A673 (cell line): ENCODE data around the gene MGAT5B. TPM values are rescaled to one million over a fixed set of nuclear protein-coding genes. Genes with fewer than 3 reads are reported as not detected.

ENCODE experiments used
- BruUV-seq: library from RNA; stranded (reverse); fragments of 400-500 nt; replicated peaks from 2 replicates; lab custom pipeline; 2021; lab: Mats Ljungman, UMichigan
- CTCF ChIA-PET: fragments of 300-600 bp; sonication (Branson Sonifier 250); formaldehyde crosslinking; loops from one replicate; lab custom pipeline; 2022; ENCODE audit warnings: antibody characterized with exemption; lab: Charles Lee
- POLR2A ChIA-PET: fragments of 300-600 bp; sonication (Branson Sonifier 250); formaldehyde crosslinking; loops from one replicate; lab custom pipeline; 2022; ENCODE audit warnings: antibody characterized with exemption; ENCODE audit not compliant: low non-redundant PET; lab: Charles Lee
- DNase-seq: peaks from one replicate; pipeline ENCODE4 v3.0.0-alpha.2; 2015; ENCODE audit warnings: low spot score
- H3K27ac ChIP-seq: fragments of 200-600 bp; sonication (generic); 2 replicates; pipeline ENCODE4 v1.5.1; 2016; ENCODE audit warnings: mixed run types, low read depth, mild to moderate bottlenecking, mixed read lengths, antibody characterized with exemption, low read length; ENCODE audit not compliant: poor library complexity, severe bottlenecking
- H3K27me3 ChIP-seq: fragments of 200-600 bp; sonication (generic); replicated peaks from 2 replicates; pipeline ENCODE4 v1.6.1; 2017; ENCODE audit warnings: mixed run types, low read depth, mild to moderate bottlenecking, mixed read lengths, antibody characterized with exemption, low read length; ENCODE audit not compliant: insufficient read depth, poor library complexity
- H3K36me3 ChIP-seq: fragments of 200-600 bp; sonication (generic); 2 replicates; pipeline ENCODE4 v1.6.1; 2016; ENCODE audit warnings: mixed run types, mild to moderate bottlenecking, mixed read lengths, antibody characterized with exemption, low read length; ENCODE audit not compliant: insufficient read depth, poor library complexity, severe bottlenecking
- H3K4me1 ChIP-seq: fragments of 200-600 bp; sonication (generic); 2 replicates; pipeline ENCODE4 v1.6.1; 2017; ENCODE audit warnings: mixed run types, mild to moderate bottlenecking, mixed read lengths, antibody characterized with exemption, low read length; ENCODE audit not compliant: insufficient read depth, poor library complexity, severe bottlenecking
- H3K4me3 ChIP-seq: fragments of 200-600 bp; sonication (generic); 2 replicates; pipeline ENCODE4 v1.5.1; 2016; ENCODE audit warnings: low read depth, mixed run types, mild to moderate bottlenecking, mixed read lengths, low read length; ENCODE audit not compliant: poor library complexity, severe bottlenecking
- H3K9me3 ChIP-seq: fragments of 200-600 bp; sonication (generic); 2 replicates; pipeline ENCODE4 v1.6.1; 2016; ENCODE audit warnings: mixed run types, low read depth, mild to moderate bottlenecking, mixed read lengths, antibody characterized with exemption, low read length; ENCODE audit not compliant: poor library complexity, severe bottlenecking
- CTCF ChIP-seq: fragments of 300-800, 200-600 bp; sonication (generic); conservative IDR thresholded peaks from 2 replicates; pipeline ENCODE4 v1.5.1; 2017; ENCODE audit warnings: low read depth, mild to moderate bottlenecking, antibody characterized with exemption, low read length, moderate library complexity, mixed read lengths
- EZH2 ChIP-seq: fragments of 200-600 bp; sonication (generic); IDR thresholded peaks from 2 replicates; pipeline ENCODE4 v1.6.1; 2017; ENCODE audit warnings: borderline replicate concordance, low read depth, mild to moderate bottlenecking, mixed read lengths, antibody characterized with exemption, low read length; ENCODE audit not compliant: poor library complexity, severe bottlenecking
- intact Hi-C: fragments of 100-400 bp; cut with micrococcal nuclease; formaldehyde crosslinking; loops from one replicate; pipeline ENCODE4 v1.10.0; 2022; ENCODE audit not compliant: unreplicated experiment
- total RNA-seq: library from RNA; stranded (reverse); gene quantifications from 2 replicates; pipeline ENCODE4 v1.2.3, GENCODE V29; 2021

The MGAT5B gene
- total RNA-seq, 1 experiment from 2014 or later = 1.1 TPM

GRCh38 chr17:76833747-76834146 lies 34.5 kb upstream of the MGAT5B start:
- BruUV-seq = no TSS peak
- Histone ChIP-seq H3K4me3 (no peak overlapping the region), H3K36me3 (no peaks in the 10 kb centered on the region), H3K27ac (no peak overlapping the region), H3K27me3 (no peaks in the 10 kb centered on the region), H3K9me3 (no peaks in the 10 kb centered on the region), H3K4me1 (no peaks in the 10 kb centered on the region)
- intact Hi-C loops = no loop called here
- ChIA-PET CTCF (interaction anchor here (0.6 kb wide), 1 partner anchor 12 kb away, joined by 8 read pairs; no protein-coding TSS in a partner anchor), POLR2A (no interaction called here)
- no peak for TF ChIP-seq CTCF
- no peak for TF ChIP-seq EZH2
- DNase-seq = no peak

- TF ChIP-seq CTCF = no peak
- CTCF ChIA-PET = no interaction called here
- Histone ChIP-seq H3K27me3 (no peaks in the 10 kb centered on the region), H3K4me3 (no peak overlapping the region), H3K9me3 (no peaks in the 10 kb centered on the region), H3K36me3 (no peaks in the 10 kb centered on the region), H3K27ac (no peak overlapping the region), H3K4me1 (no peaks in the 10 kb centered on the region)
- DNase-seq = no peak
- no TSS peak for BruUV-seq
- POLR2A ChIA-PET = no interaction called here
- intact Hi-C loops = no loop called here
Measured at GRCh38 chr17:76834870-76835269, 33.3 kb upstream of the MGAT5B start.

GRCh38 chr17:76840443-76840767 lies 27.8 kb upstream of the MGAT5B start:
- Histone ChIP-seq H3K9me3 (no peaks in the 10 kb centered on the region), H3K27me3 (no peaks in the 10 kb centered on the region), H3K36me3 (no peaks in the 10 kb centered on the region), H3K27ac (peak overlapping the region; percentile 70), H3K4me3 (no peak overlapping the region), H3K4me1 (peaks cover 41% of the 10 kb centered on the region)
- DNase-seq = no peak
- ChIA-PET POLR2A (no interaction called here), CTCF (no interaction called here)
- TF ChIP-seq CTCF (no peak), EZH2 (no peak)
- intact Hi-C loops = no loop called here
- no TSS peak for BruUV-seq
